ENCODE measurements around the gene MSX1. TPM values are rescaled to one million over a fixed set of nuclear protein-coding genes. Genes with fewer than 3 reads are reported as not detected.

The MSX1 gene
- total RNA-seq, 1 donor from 2014 or later, result not detected

GRCh38 chr4:4840351-4840750, 19.1 kb upstream of the MSX1 start:
- H4K20me1 ChIP-seq (ENCODE audit: low read depth), result no peaks in the 10 kb centered on the region
- H3K27me3 Mint-ChIP-seq (ENCODE audit: insufficient read depth, low read depth), result peaks cover 52% of the 10 kb centered on the region
- no peak overlapping the region for H3K27ac ChIP-seq

GRCh38 chr4:4841156-4841555, 18.3 kb upstream of the MSX1 start:
- Histone ChIP-seq H2AFZ (replicated peaks) (no peak overlapping the region), H3K36me3 (no peaks in the 10 kb centered on the region), H3F3A (ENCODE audit: low read depth) (peaks cover 17% of the 10 kb centered on the region), H3K9ac (no peak overlapping the region), H3K27ac (no peak overlapping the region), H3K9me3 (ENCODE audit: low read depth) (no peaks in the 10 kb centered on the region), H3K79me2 (ENCODE audit: low read depth) (no peaks in the 10 kb centered on the region), H3K4me2 (no peak overlapping the region), H3K4me3 (no peak overlapping the region), H4K20me1 (ENCODE audit: low read depth) (no peaks in the 10 kb centered on the region), H3K4me1 (peaks cover 28% of the 10 kb centered on the region), H3K27me3 (peaks cover 75% of the 10 kb centered on the region)
- Mint-ChIP-seq H3K27me3 (ENCODE audit: insufficient read depth, low read depth) (peaks cover 52% of the 10 kb centered on the region), H3K9me3 (peaks cover 2% of the 10 kb centered on the region), H3K4me1 (peaks cover 65% of the 10 kb centered on the region), H3K4me3 (no peak overlapping the region), H3K36me3 (no peaks in the 10 kb centered on the region), H3K27ac (no peak overlapping the region)
- TF ChIP-seq EZH2phosphoT487 (IDR thresholded peaks at IDR 0.05) (no peak), EZH2 (IDR thresholded peaks at IDR 0.05) (no peak)
- DNase-seq (ENCODE audit: low spot score), result no peak

More at GRCh38 chr4:4840351-4840750, 19.1 kb upstream of the MSX1 start:
- H3K27me3 ChIP-seq, result peaks cover 67% of the 10 kb centered on the region
- H3K4me3 ChIP-seq, result no peak overlapping the region
- H2AFZ ChIP-seq (replicated peaks), result no peak overlapping the region
- H3K36me3 ChIP-seq, result no peaks in the 10 kb centered on the region
- H3K36me3 Mint-ChIP-seq, result no peaks in the 10 kb centered on the region
- H3F3A ChIP-seq (ENCODE audit: low read depth), result peaks cover 17% of the 10 kb centered on the region
- H3K4me2 ChIP-seq, result no peak overlapping the region
- no peaks in the 10 kb centered on the region for H3K79me2 ChIP-seq (ENCODE audit: low read depth)
- H3K9ac ChIP-seq, result no peak overlapping the region
- DNase-seq (ENCODE audit: low spot score), result no peak
- TF ChIP-seq EZH2 (IDR thresholded peaks at IDR 0.05) (no peak), EZH2phosphoT487 (IDR thresholded peaks at IDR 0.05) (no peak), CTCF (IDR thresholded peaks at IDR 0.05) (no peak)
- peaks cover 63% of the 10 kb centered on the region for H3K4me1 Mint-ChIP-seq
- H3K9me3 Mint-ChIP-seq, result peaks cover 2% of the 10 kb centered on the region
- H3K27ac Mint-ChIP-seq, result no peak overlapping the region
- peaks cover 28% of the 10 kb centered on the region for H3K4me1 ChIP-seq
- H3K9me3 ChIP-seq (ENCODE audit: low read depth), result no peaks in the 10 kb centered on the region
- H3K4me3 Mint-ChIP-seq, result no peak overlapping the region

GRCh38 chr4:4842476-4843441, 16.7 kb upstream of the MSX1 start:
- H3K36me3 Mint-ChIP-seq, result no peaks in the 10 kb centered on the region
- Histone ChIP-seq H3K4me2 (no peak overlapping the region), H3K27me3 (peaks cover 84% of the 10 kb centered on the region), H2AFZ (replicated peaks) (no peak overlapping the region), H3F3A (ENCODE audit: low read depth) (peaks cover 13% of the 10 kb centered on the region), H3K79me2 (ENCODE audit: low read depth) (no peaks in the 10 kb centered on the region), H3K36me3 (no peaks in the 10 kb centered on the region), H4K20me1 (ENCODE audit: low read depth) (no peaks in the 10 kb centered on the region), H3K4me1 (peaks cover 24% of the 10 kb centered on the region), H3K4me3 (no peak overlapping the region), H3K27ac (no peak overlapping the region), H3K9me3 (ENCODE audit: low read depth) (no peaks in the 10 kb centered on the region), H3K9ac (no peak overlapping the region)
- TF ChIP-seq EZH2phosphoT487 (IDR thresholded peaks at IDR 0.05), result no peak
- H3K4me1 Mint-ChIP-seq, result peaks cover 66% of the 10 kb centered on the region
- H3K9me3 Mint-ChIP-seq, result no peaks in the 10 kb centered on the region
- no peak for DNase-seq (ENCODE audit: low spot score)
- peak overlapping the region; percentile 78 for H3K27ac Mint-ChIP-seq
- peaks cover 49% of the 10 kb centered on the region for H3K27me3 Mint-ChIP-seq (ENCODE audit: insufficient read depth, low read depth)
- peak overlapping the region; percentile 16 for H3K4me3 Mint-ChIP-seq

- Mint-ChIP-seq H3K4me1 (peaks cover 57% of the 10 kb centered on the region), H3K4me3 (peak overlapping the region; percentile 37), H3K36me3 (no peaks in the 10 kb centered on the region), H3K9me3 (no peaks in the 10 kb centered on the region), H3K27ac (peak overlapping the region; percentile 14), H3K27me3 (ENCODE audit: insufficient read depth, low read depth) (peaks cover 52% of the 10 kb centered on the region)
- H4K20me1 ChIP-seq (ENCODE audit: low read depth), result no peaks in the 10 kb centered on the region
- no peaks in the 10 kb centered on the region for H3K36me3 ChIP-seq
- no peak overlapping the region for H2AFZ ChIP-seq (replicated peaks)
- H3K79me2 ChIP-seq (ENCODE audit: low read depth), result no peaks in the 10 kb centered on the region
- no peak overlapping the region for H3K4me3 ChIP-seq
- peaks cover 3% of the 10 kb centered on the region for H3F3A ChIP-seq (ENCODE audit: low read depth)
- no peak for DNase-seq (ENCODE audit: low spot score)
- peaks cover 94% of the 10 kb centered on the region for H3K27me3 ChIP-seq
- H3K27ac ChIP-seq, result no peak overlapping the region
- H3K9ac ChIP-seq, result no peak overlapping the region
- H3K4me2 ChIP-seq, result no peak overlapping the region
- no peaks in the 10 kb centered on the region for H3K9me3 ChIP-seq (ENCODE audit: low read depth)
- H3K4me1 ChIP-seq, result peaks cover 14% of the 10 kb centered on the region
- peak; percentile 25 for TF ChIP-seq EZH2phosphoT487 (IDR thresholded peaks at IDR 0.05)
- TF ChIP-seq EZH2 (IDR thresholded peaks at IDR 0.05), result no peak
Observed at GRCh38 chr4:4843635-4844291, 15.7 kb upstream of the MSX1 start.

Measured in neural progenitor cell (in vitro differentiated cells).